HepG2 (cell line): ENCODE results near the gene PDZD7. TPM values are rescaled to one million over a fixed set of nuclear protein-coding genes. Genes with fewer than 3 reads are reported as not detected.

Experiments
- ATF4 ChIP-seq, 2 experiments: fragments of 450-650 bp in 1 of 2; sonication (generic) in 1 of 2; formaldehyde crosslinking; IDR thresholded peaks; 2 replicates each; pipeline versions ENCODE4 v1.5.0 to v1.8.0; 2020 to 2022; ENCODE audit warnings: mild to moderate bottlenecking in 1 of 2, missing genetic modification reagents in 1 of 2
- BRF2 ChIP-seq: sonication (generic); formaldehyde crosslinking; IDR thresholded peaks from 2 replicates; pipeline ENCODE4 v1.8.1; 2022; ENCODE audit warnings: mild to moderate bottlenecking, missing genetic modification reagents
- CENPBD1 ChIP-seq: sonication (generic); formaldehyde crosslinking; IDR thresholded peaks from 2 replicates; pipeline ENCODE4 v1.8.0; 2022; ENCODE audit warnings: missing genetic modification reagents, low read depth, mild to moderate bottlenecking, borderline replicate concordance
- ELF3 ChIP-seq: IDR thresholded peaks from 2 replicates; pipeline ENCODE4 v1.6.1; 2016; ENCODE audit warnings: missing genetic modification reagents, missing compliant biosample characterization
- FIP1L1 ChIP-seq: fragments of 200-400 bp; formaldehyde crosslinking; IDR thresholded peaks from 2 replicates; pipeline ENCODE4 v1.6.1; 2018; ENCODE audit warnings: low read depth, mild to moderate bottlenecking, low read length, moderate library complexity, borderline replicate concordance; ENCODE audit not compliant: insufficient read depth
- FOXO1 ChIP-seq: sonication (generic); formaldehyde crosslinking; IDR thresholded peaks from 2 replicates; pipeline ENCODE4 v1.4.0; 2020; ENCODE audit warnings: missing genetic modification reagents
- FOXO4 ChIP-seq: sonication (generic); formaldehyde crosslinking; conservative IDR thresholded peaks from 2 replicates; pipeline ENCODE4 v1.8.1; 2023; ENCODE audit warnings: missing genetic modification reagents
- HMGA1 ChIP-seq: sonication (generic); formaldehyde crosslinking; conservative IDR thresholded peaks from 2 replicates; pipeline ENCODE4 v1.4.0; 2020; ENCODE audit warnings: missing genetic modification reagents
- JUNB ChIP-seq: sonication (generic); formaldehyde crosslinking; IDR thresholded peaks from 2 replicates; pipeline ENCODE4 v1.8.0; 2022; ENCODE audit warnings: missing genetic modification reagents, mild to moderate bottlenecking, borderline replicate concordance
- MED13 ChIP-seq: sonication (generic); formaldehyde crosslinking; IDR thresholded peaks from 2 replicates; pipeline ENCODE4 v1.5.0; 2020; ENCODE audit warnings: missing genetic modification reagents
- RAD51 ChIP-seq: fragments of 450-650 bp; IDR thresholded peaks from 2 replicates; pipeline ENCODE4 v1.6.1; 2016; ENCODE audit warnings: borderline replicate concordance
- SCMH1 ChIP-seq: sonication (generic); formaldehyde crosslinking; IDR thresholded peaks from 2 replicates; pipeline ENCODE4 v1.9.0; 2021; ENCODE audit warnings: missing genetic modification reagents, mild to moderate bottlenecking, borderline replicate concordance
- SIN3B ChIP-seq: fragments of 150-350 bp; IDR thresholded peaks from 2 replicates; pipeline ENCODE4 v1.6.1; 2014; ENCODE audit warnings: low read length
- ZNF549 ChIP-seq: sonication (generic); formaldehyde crosslinking; IDR thresholded peaks from 2 replicates; pipeline ENCODE4 v1.5.0; 2020; ENCODE audit warnings: missing genetic modification reagents
- ZNF670 ChIP-seq: sonication (generic); formaldehyde crosslinking; IDR thresholded peaks from 2 replicates; pipeline ENCODE4 v1.8.0; 2022; ENCODE audit warnings: mild to moderate bottlenecking, missing genetic modification reagents, borderline replicate concordance
- ZNF724P ChIP-seq: sonication (generic); formaldehyde crosslinking; IDR thresholded peaks from 2 replicates; pipeline ENCODE4 v1.8.0; 2022; ENCODE audit warnings: missing genetic modification reagents, borderline replicate concordance
- ZNF850 ChIP-seq: sonication (generic); formaldehyde crosslinking; conservative IDR thresholded peaks from 2 replicates; pipeline ENCODE4 v1.9.0; 2021; ENCODE audit warnings: mild to moderate bottlenecking, missing genetic modification reagents
- polyA plus RNA-seq, 8 experiments: library from polyadenylated mRNA; depleted of rRNA in 3 of 8; stranded (reverse) in 7 of 8; unstranded in 1 of 8; fragments of >200 nt; fragmentation: Illumina TruSeq in 4 of 8; extraction: Trizol in 4 of 8; gene quantifications; 2 replicates each; pipeline versions ENCODE4 v1.2.1 to v1.2.3, GENCODE V29; 2011 to 2016; ENCODE audit warnings: low read depth in 4 of 8, missing spikeins in 1 of 8, mixed read lengths in 1 of 8; ENCODE audit not compliant: insufficient read depth in 1 of 8
- total RNA-seq, 5 experiments: library from RNA; depleted of rRNA; stranded (reverse); fragments of >200 nt; fragmentation: Illumina TruSeq; extraction: Trizol; gene quantifications; 2 replicates each; pipeline ENCODE4 v1.2.3, GENCODE V29; 2016; ENCODE audit warnings: low read depth in 1 of 5
- TF ChIP-seq, protein P1 (sequence below): sonication (generic); formaldehyde crosslinking; IDR thresholded peaks from 2 replicates; pipeline ENCODE4 v1.4.0; 2020; ENCODE audit warnings: missing genetic modification reagents
- TF ChIP-seq, protein P2 (sequence below): sonication (generic); formaldehyde crosslinking; IDR thresholded peaks from 2 replicates; pipeline ENCODE4 v1.5.0; 2020; ENCODE audit warnings: mild to moderate bottlenecking, missing genetic modification reagents

PDZD7 gene
- total and polyA plus RNA-seq, 2 of the 13 experiments (the other 11 are each of a cell fraction or from before 2014, with no cell fraction given): 0.58 to 0.73 TPM

GRCh38 chr10:100986952-100987684, 43.8 kb downstream of the PDZD7 start, which contains the start of the genes MRPL43 and TWNK (continued):
- no peak for TF ChIP-seq SCMH1
- TF ChIP-seq, protein P1, sequence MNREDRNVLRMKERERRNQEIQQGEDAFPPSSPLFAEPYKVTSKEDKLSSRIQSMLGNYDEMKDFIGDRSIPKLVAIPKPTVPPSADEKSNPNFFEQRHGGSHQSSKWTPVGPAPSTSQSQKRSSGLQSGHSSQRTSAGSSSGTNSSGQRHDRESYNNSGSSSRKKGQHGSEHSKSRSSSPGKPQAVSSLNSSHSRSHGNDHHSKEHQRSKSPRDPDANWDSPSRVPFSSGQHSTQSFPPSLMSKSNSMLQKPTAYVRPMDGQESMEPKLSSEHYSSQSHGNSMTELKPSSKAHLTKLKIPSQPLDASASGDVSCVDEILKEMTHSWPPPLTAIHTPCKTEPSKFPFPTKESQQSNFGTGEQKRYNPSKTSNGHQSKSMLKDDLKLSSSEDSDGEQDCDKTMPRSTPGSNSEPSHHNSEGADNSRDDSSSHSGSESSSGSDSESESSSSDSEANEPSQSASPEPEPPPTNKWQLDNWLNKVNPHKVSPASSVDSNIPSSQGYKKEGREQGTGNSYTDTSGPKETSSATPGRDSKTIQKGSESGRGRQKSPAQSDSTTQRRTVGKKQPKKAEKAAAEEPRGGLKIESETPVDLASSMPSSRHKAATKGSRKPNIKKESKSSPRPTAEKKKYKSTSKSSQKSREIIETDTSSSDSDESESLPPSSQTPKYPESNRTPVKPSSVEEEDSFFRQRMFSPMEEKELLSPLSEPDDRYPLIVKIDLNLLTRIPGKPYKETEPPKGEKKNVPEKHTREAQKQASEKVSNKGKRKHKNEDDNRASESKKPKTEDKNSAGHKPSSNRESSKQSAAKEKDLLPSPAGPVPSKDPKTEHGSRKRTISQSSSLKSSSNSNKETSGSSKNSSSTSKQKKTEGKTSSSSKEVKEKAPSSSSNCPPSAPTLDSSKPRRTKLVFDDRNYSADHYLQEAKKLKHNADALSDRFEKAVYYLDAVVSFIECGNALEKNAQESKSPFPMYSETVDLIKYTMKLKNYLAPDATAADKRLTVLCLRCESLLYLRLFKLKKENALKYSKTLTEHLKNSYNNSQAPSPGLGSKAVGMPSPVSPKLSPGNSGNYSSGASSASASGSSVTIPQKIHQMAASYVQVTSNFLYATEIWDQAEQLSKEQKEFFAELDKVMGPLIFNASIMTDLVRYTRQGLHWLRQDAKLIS (CRISPR knock-in tag): 0 out of 2 replicates have a peak, but pooled peaks have one; percentile 45
- TF ChIP-seq HMGA1: no peak
- peak; percentile 46; the same call in 1 of the 2 replicates for TF ChIP-seq MED13 (CRISPR knock-in tag)
- TF ChIP-seq, protein P2, sequence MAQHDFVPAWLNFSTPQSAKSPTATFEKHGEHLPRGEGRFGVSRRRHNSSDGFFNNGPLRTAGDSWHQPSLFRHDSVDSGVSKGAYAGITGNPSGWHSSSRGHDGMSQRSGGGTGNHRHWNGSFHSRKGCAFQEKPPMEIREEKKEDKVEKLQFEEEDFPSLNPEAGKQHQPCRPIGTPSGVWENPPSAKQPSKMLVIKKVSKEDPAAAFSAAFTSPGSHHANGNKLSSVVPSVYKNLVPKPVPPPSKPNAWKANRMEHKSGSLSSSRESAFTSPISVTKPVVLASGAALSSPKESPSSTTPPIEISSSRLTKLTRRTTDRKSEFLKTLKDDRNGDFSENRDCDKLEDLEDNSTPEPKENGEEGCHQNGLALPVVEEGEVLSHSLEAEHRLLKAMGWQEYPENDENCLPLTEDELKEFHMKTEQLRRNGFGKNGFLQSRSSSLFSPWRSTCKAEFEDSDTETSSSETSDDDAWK (CRISPR knock-in tag): no peak
- TF ChIP-seq FOXO1: no peak; the same call in 1 of the 2 replicates
- TF ChIP-seq CENPBD1 (CRISPR knock-in tag): no peak; the same call in 1 of the 2 replicates
- TF ChIP-seq ELF3 (CRISPR knock-in tag): no peak; the same call in 1 of the 2 replicates
- TF ChIP-seq RAD51: no peak
- TF ChIP-seq FIP1L1: no peak
- peak; percentile 55; the same call in 1 of the 2 replicates for TF ChIP-seq JUNB
- no peak for TF ChIP-seq ZNF549 (CRISPR knock-in tag)
- TF ChIP-seq FOXO4: no peak
- peak; percentile 76 for TF ChIP-seq BRF2 (CRISPR knock-in tag)
- TF ChIP-seq ZNF724P (CRISPR knock-in tag): no peak
- peak in 1 of 2 experiments; percentile 50; a peak in 1 of 4 replicates for TF ChIP-seq ATF4 (CRISPR knock-in tag; IDR thresholded peaks at IDR 0.05)
- TF ChIP-seq SIN3B: 0 out of 2 replicates have a peak, but pooled peaks have one; percentile 31
- TF ChIP-seq ZNF670 (CRISPR knock-in tag): no peak
- TF ChIP-seq ZNF850 (CRISPR knock-in tag): no peak
